Dendritic cell treated with granulocyte-macrophage colony-stimulating factor and Interleukin-4, amounts not matched to agents 40 ng/mL and 50 ng/mL, for 4 days (primary cell): Measurements from ENCODE around the gene AP2B1.

ENCODE experiments used
- H3K27ac Mint-ChIP-seq: one replicate; pipeline ENCODE4 v1.8.0; 2022; ENCODE audit warnings: mild to moderate bottlenecking, mixed read lengths
- H3K27me3 Mint-ChIP-seq: one replicate; pipeline ENCODE4 v1.8.0; 2022; ENCODE audit warnings: mild to moderate bottlenecking, mixed read lengths
- H3K36me3 Mint-ChIP-seq: one replicate; pipeline ENCODE4 v1.8.0; 2022; ENCODE audit warnings: low read depth, mixed read lengths
- H3K4me1 Mint-ChIP-seq: one replicate; pipeline ENCODE4 v1.8.0; 2022; ENCODE audit warnings: low read depth, mixed read lengths
- H3K4me3 Mint-ChIP-seq: one replicate; pipeline ENCODE4 v1.8.0; 2022; ENCODE audit warnings: mild to moderate bottlenecking, moderate library complexity, mixed read lengths
- H3K9me3 Mint-ChIP-seq: one replicate; pipeline ENCODE4 v1.8.0; 2022; ENCODE audit warnings: mixed read lengths
- intact Hi-C: fragments of 100-400 bp; cut with micrococcal nuclease; formaldehyde crosslinking; loops from one replicate; pipeline ENCODE4 v1.15.0; 2022

AP2B1 gene

DNA sequence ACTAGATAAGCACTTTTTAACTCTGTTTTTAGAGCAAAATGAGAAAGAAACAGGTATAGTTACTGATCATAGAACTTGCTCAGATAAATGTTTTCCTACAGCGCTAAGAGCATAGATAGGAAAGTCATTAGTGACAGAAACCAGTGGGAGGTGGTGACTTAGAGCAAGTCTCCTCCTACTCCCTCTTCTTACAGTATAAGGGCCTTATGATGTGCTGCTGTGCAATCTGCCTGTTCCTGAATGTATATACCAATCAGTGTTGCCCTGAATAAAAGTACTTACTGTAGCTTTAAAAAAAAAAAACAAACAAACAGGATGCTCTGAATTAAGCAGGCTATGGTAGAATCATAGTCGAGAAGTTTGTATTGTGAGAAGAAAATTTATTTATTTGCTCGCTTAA is 121.0 kb downstream of the AP2B1 start:
- no peak overlapping the region for H3K4me3 Mint-ChIP-seq
- no peak overlapping the region for H3K27ac Mint-ChIP-seq

GRCh38 chr17:35708951-35709350 is 121.8 kb downstream of the AP2B1 start:
- Mint-ChIP-seq H3K36me3 (peaks cover 34% of the 10 kb centered on the region), H3K27ac (no peak overlapping the region)

More for the DNA sequence above, 121.0 kb downstream of the AP2B1 start:
- Mint-ChIP-seq H3K4me1 (peaks cover 11% of the 10 kb centered on the region), H3K27me3 (no peaks in the 10 kb centered on the region), H3K9me3 (no peaks in the 10 kb centered on the region), H3K36me3 (peaks cover 38% of the 10 kb centered on the region)
- intact Hi-C loops = no loop called here

DNA sequence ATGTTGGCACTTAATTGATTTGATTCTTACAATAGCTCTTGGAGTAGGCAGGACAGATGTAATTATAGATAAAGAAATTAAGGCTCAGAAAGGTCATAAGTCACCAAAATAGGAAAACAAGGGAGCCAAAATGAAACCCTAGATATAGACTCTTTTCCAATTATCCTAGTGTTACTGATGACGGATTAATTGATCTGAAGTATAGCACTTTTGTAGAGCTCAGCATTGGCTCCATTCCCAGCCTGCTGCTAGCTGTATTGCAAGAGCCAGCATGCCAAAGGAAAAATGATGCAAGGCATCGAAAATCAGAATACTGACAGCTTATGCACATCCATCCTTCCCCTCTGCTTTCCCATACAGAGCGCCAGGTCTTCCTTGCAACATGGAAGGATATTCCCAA is 122.8 kb downstream of the AP2B1 start:
- intact Hi-C loops = no loop called here
- Mint-ChIP-seq H3K36me3 (peaks cover 34% of the 10 kb centered on the region), H3K9me3 (no peaks in the 10 kb centered on the region), H3K27ac (no peak overlapping the region), H3K27me3 (no peaks in the 10 kb centered on the region), H3K4me3 (no peak overlapping the region), H3K4me1 (peaks cover 11% of the 10 kb centered on the region)

More at GRCh38 chr17:35708951-35709350, 121.8 kb downstream of the AP2B1 start:
- intact Hi-C loops = no loop called here
- H3K4me3 Mint-ChIP-seq = no peak overlapping the region
- H3K9me3 Mint-ChIP-seq = no peaks in the 10 kb centered on the region
- H3K27me3 Mint-ChIP-seq = no peaks in the 10 kb centered on the region
- peaks cover 11% of the 10 kb centered on the region for H3K4me1 Mint-ChIP-seq

DNA sequence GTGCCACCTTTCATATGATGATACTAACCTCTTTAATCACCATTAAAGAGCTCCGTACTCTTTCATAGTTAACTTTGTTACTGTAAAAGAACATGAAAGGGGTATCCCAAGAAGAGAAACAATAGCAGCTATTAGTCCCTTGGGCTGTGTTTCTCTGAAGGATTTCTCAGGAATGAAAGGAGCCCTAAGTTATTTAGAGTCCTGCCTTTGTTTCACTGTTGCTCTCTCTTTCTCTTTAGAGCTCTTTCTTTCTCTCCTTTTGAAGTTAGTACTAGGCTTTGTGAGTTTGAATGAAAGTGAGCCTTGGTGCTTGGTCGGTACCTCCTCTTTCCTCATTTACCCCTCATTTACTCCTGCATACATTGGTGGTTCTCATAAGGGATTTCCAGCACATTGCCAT is 123.8 kb downstream of the AP2B1 start:
- Mint-ChIP-seq H3K4me1 (peaks cover 11% of the 10 kb centered on the region), H3K27me3 (no peaks in the 10 kb centered on the region), H3K9me3 (no peaks in the 10 kb centered on the region), H3K36me3 (peaks cover 28% of the 10 kb centered on the region), H3K27ac (no peak overlapping the region), H3K4me3 (no peak overlapping the region)
- intact Hi-C loops = no loop called here

DNA sequence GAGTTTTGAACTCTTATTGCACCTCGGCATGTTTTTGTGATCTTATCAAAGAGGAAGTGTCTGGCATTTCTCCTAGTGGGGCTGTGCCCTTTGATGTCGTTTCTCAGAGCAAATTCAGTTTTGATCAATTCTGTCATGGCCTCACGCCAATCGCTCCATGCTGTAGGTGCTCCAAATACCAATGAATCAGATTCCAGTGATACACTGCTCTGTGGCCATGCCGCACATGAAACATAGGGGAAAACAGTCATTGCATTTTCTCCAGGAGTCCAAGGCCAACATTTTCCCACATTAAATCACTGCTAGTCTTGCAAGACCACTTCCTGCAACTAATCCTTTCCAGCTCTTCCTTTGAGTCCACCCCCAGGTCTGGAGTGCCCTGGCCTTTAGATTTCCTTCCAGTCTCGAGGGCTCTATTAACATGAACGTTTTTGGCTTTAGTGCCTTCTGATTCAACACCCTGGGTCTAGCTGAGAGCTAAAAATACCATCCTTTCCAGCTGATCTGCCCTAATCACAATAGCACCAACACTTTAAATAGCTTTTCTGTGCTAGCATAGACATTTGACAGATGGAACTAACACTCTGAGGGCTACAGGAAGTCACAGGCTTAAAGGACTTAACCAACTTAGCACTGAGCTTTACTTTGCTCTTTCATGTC is 126.1 kb downstream of the AP2B1 start:
- intact Hi-C loops = no loop called here
- H3K4me1 Mint-ChIP-seq = no peaks in the 10 kb centered on the region
- H3K36me3 Mint-ChIP-seq = peaks cover 28% of the 10 kb centered on the region
- no peaks in the 10 kb centered on the region for H3K27me3 Mint-ChIP-seq
- no peaks in the 10 kb centered on the region for H3K9me3 Mint-ChIP-seq
- H3K27ac Mint-ChIP-seq = no peak overlapping the region
- no peak overlapping the region for H3K4me3 Mint-ChIP-seq

DNA sequence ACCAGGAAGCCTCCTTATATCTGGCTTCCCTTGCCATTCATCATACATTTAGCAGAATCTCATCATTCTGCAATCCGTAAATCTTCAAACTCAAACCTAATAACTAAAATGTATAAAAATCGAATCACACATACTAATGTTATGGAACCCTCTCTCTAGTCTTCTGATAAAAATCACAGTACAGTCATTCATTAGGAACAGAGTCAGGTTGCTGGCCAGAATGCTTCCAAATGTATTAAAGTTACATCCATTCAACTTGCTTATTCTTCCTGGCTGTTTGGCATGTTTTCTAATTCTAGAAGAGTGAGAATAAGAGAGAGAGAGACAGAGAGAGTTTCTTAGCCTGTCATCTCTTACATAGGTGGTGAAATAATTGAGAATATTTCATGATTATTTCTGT is 127.9 kb downstream of the AP2B1 start:
- Mint-ChIP-seq H3K9me3 (no peaks in the 10 kb centered on the region), H3K27me3 (no peaks in the 10 kb centered on the region), H3K27ac (no peak overlapping the region), H3K4me1 (no peaks in the 10 kb centered on the region), H3K4me3 (no peak overlapping the region), H3K36me3 (peaks cover 20% of the 10 kb centered on the region)
- intact Hi-C loops = no loop called here

- intact Hi-C loops = no loop called here
- H3K27ac Mint-ChIP-seq = no peak overlapping the region
- H3K9me3 Mint-ChIP-seq = no peaks in the 10 kb centered on the region
- no peaks in the 10 kb centered on the region for H3K4me1 Mint-ChIP-seq
- H3K4me3 Mint-ChIP-seq = no peak overlapping the region
- peaks cover 20% of the 10 kb centered on the region for H3K36me3 Mint-ChIP-seq
- H3K27me3 Mint-ChIP-seq = no peaks in the 10 kb centered on the region
Measured at GRCh38 chr17:35715416-35715815, 128.3 kb downstream of the AP2B1 start.

DNA sequence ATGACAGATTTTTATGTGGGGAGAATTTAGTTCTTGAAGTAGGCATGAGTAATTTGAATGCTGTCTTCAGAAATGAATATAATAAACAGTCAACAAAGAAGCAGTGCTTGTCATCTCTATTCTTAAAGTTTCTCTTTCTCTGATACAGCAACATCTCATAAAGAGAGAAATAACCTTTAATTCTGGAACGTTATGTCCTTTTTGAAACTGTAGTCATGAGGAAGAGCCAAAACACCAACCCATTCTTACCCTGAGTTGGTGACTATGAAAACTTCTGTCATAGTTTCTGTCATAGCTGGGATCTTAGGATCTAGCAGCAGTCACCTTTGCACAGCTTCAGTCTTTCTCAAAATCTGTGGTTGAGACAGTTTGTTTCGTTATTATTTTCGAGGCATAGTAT is 129.1 kb downstream of the AP2B1 start:
- Mint-ChIP-seq H3K27ac (no peak overlapping the region), H3K36me3 (peaks cover 18% of the 10 kb centered on the region), H3K4me1 (no peaks in the 10 kb centered on the region), H3K9me3 (no peaks in the 10 kb centered on the region), H3K4me3 (no peak overlapping the region), H3K27me3 (no peaks in the 10 kb centered on the region)
- intact Hi-C loops = no loop called here

- H3K36me3 Mint-ChIP-seq = peaks cover 19% of the 10 kb centered on the region
- no peaks in the 10 kb centered on the region for H3K9me3 Mint-ChIP-seq
- H3K4me1 Mint-ChIP-seq = no peaks in the 10 kb centered on the region
- intact Hi-C loops = no loop called here
- no peak overlapping the region for H3K4me3 Mint-ChIP-seq
- H3K27me3 Mint-ChIP-seq = no peaks in the 10 kb centered on the region
- H3K27ac Mint-ChIP-seq = no peak overlapping the region
Measured at GRCh38 chr17:35716897-35717465, 129.9 kb downstream of the AP2B1 start.

- no peaks in the 10 kb centered on the region for H3K9me3 Mint-ChIP-seq
- intact Hi-C loops = no loop called here
- peaks cover 23% of the 10 kb centered on the region for H3K36me3 Mint-ChIP-seq
- no peaks in the 10 kb centered on the region for H3K4me1 Mint-ChIP-seq
- H3K27me3 Mint-ChIP-seq = no peaks in the 10 kb centered on the region
- no peak overlapping the region for H3K4me3 Mint-ChIP-seq
- no peak overlapping the region for H3K27ac Mint-ChIP-seq
Measured at GRCh38 chr17:35717475-35717874, 130.4 kb downstream of the AP2B1 start.

- intact Hi-C loops = no loop called here
- peaks cover 9% of the 10 kb centered on the region for H3K4me1 Mint-ChIP-seq
- no peak overlapping the region for H3K4me3 Mint-ChIP-seq
- H3K27ac Mint-ChIP-seq = no peak overlapping the region
- H3K9me3 Mint-ChIP-seq = no peaks in the 10 kb centered on the region
- peaks cover 84% of the 10 kb centered on the region for H3K36me3 Mint-ChIP-seq
- H3K27me3 Mint-ChIP-seq = no peaks in the 10 kb centered on the region
Measured at GRCh38 chr17:35723735-35724134, 136.6 kb downstream of the AP2B1 start.

- Mint-ChIP-seq H3K4me3 (no peak overlapping the region), H3K27ac (no peak overlapping the region), H3K27me3 (peaks cover 4% of the 10 kb centered on the region), H3K36me3 (peaks cover 80% of the 10 kb centered on the region), H3K9me3 (no peaks in the 10 kb centered on the region), H3K4me1 (peaks cover 9% of the 10 kb centered on the region)
- intact Hi-C loops = no loop called here
Measured at GRCh38 chr17:35725058-35725457, 137.9 kb downstream of the AP2B1 start.

GRCh38 chr17:35725802-35726126 is 138.6 kb downstream of the AP2B1 start:
- Mint-ChIP-seq H3K4me3 (no peak overlapping the region), H3K9me3 (no peaks in the 10 kb centered on the region), H3K27ac (no peak overlapping the region), H3K36me3 (peaks cover 73% of the 10 kb centered on the region), H3K27me3 (peaks cover 11% of the 10 kb centered on the region), H3K4me1 (peaks cover 16% of the 10 kb centered on the region)
- intact Hi-C loops = no loop called here

DNA sequence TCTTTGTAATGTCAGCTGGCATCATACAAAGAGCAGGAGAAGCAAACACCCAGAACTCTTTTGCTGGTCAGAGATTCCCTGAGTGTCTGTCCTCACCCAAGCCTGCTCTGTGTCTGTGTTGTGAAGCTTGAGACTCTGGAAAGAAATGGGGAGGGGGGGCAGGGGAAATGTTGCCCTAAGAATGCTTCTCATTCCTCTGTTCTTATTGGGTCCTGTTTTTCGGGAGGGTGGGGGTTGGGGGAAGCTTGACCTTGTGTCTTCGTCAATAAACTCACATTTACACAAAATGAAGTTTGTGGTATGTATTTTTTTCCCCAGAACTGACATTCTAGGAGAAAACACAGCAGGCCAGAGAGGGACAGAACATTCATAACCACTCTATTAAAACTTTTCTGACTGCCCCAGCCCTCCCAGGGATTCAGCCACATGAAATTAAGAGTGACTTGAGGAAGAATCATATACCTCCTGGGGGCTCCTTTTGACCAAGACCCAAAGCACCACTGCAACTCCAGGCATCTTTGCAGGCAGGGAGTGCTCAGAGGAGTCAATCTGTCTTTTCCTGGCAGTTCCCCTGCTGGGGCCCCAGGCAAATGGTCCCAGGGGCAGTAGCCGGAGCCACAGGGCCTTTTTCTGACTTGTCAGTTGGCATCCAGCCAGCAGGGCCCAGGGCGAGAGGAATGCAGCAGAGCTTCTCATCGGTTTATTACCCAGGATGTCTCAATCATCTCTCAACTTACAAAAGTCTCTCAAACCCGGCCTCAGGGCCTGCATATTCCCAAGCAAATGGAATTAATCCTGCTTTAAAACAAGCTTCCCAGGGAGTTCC is 139.2 kb downstream of the AP2B1 start:
- intact Hi-C loops = no loop called here
- Mint-ChIP-seq H3K27ac (no peak overlapping the region), H3K4me3 (no peak overlapping the region), H3K4me1 (peaks cover 21% of the 10 kb centered on the region), H3K9me3 (no peaks in the 10 kb centered on the region), H3K27me3 (peaks cover 17% of the 10 kb centered on the region), H3K36me3 (peaks cover 71% of the 10 kb centered on the region)
